GM10266 (cell line): Measurements from ENCODE around the gene YLPM1.

ENCODE experiments used
- DNase-seq: peaks from one replicate; pipeline ENCODE4 v3.0.0; 2012; ENCODE audit errors: extremely low spot score
- CTCF ChIP-seq: IDR thresholded peaks from 2 replicates; pipeline ENCODE4 v1.5.1; 2012; ENCODE audit warnings: mild to moderate bottlenecking, low read depth; ENCODE audit not compliant: control insufficient read depth, insufficient read depth; ENCODE audit errors: missing control alignments

The YLPM1 gene

GRCh38 chr14:74882103-74882920, 119.2 kb downstream of the YLPM1 start:
- no peak for DNase-seq
- TF ChIP-seq CTCF, result no peak
